HEK293T (cell line): ENCODE data around the gene SYNGR1.

Experiments used
- CTCF ChIA-PET: fragments of 350-600 bp; formaldehyde crosslinking; extraction: SDS; loops from one replicate; lab custom pipeline; 2021; ENCODE audit warnings: antibody characterized with exemption, inconsistent platforms; lab: Yijun Ruan, JAX
- POLR2A ChIA-PET: fragments of 350-600 bp; formaldehyde crosslinking; extraction: SDS; loops from one replicate; lab custom pipeline; 2020; ENCODE audit warnings: antibody characterized with exemption, inconsistent platforms; lab: Yijun Ruan, JAX
- DNase-seq: peaks from one replicate; pipeline ENCODE4 v3.0.0; 2012; ENCODE audit warnings: mixed read lengths; ENCODE audit errors: extremely low spot score
- ARNT ChIP-seq: fragments of 450-650 bp; IDR thresholded peaks from 2 replicates; pipeline ENCODE4 v1.6.1; 2017; ENCODE audit warnings: mild to moderate bottlenecking
- BHLHE40 ChIP-seq: fragments of 450-650 bp; IDR thresholded peaks from 2 replicates; pipeline ENCODE4 v1.6.1; 2016; ENCODE audit warnings: mild to moderate bottlenecking, moderate library complexity, borderline replicate concordance
- CTBP1 ChIP-seq: fragments of 450-650 bp; IDR thresholded peaks from 2 replicates; pipeline ENCODE4 v1.6.1; 2016; ENCODE audit warnings: borderline replicate concordance
- ELF4 ChIP-seq: fragments of 450-650 bp; IDR thresholded peaks from 2 replicates; pipeline ENCODE4 v1.6.1; 2017; ENCODE audit warnings: antibody characterized with exemption
- FOXA1 ChIP-seq: fragments of 450-650 bp; IDR thresholded peaks from 2 replicates; pipeline ENCODE4 v1.6.1; 2016; ENCODE audit warnings: mild to moderate bottlenecking
- FOXK2 ChIP-seq: fragments of 450-650 bp; IDR thresholded peaks from 2 replicates; pipeline ENCODE4 v1.6.1; 2016; ENCODE audit warnings: mild to moderate bottlenecking
- FOXM1 ChIP-seq: fragments of 450-650 bp; IDR thresholded peaks from 2 replicates; pipeline ENCODE4 v1.6.1; 2017; ENCODE audit warnings: mild to moderate bottlenecking, borderline replicate concordance
- HDGF ChIP-seq: fragments of 450-650 bp; IDR thresholded peaks from 2 replicates; pipeline ENCODE4 v1.6.1; 2017; ENCODE audit warnings: antibody characterized with exemption, borderline replicate concordance
- L3MBTL2 ChIP-seq: fragments of 450-650 bp; conservative IDR thresholded peaks from 2 replicates; pipeline ENCODE4 v1.6.1; 2016; ENCODE audit warnings: mild to moderate bottlenecking
- LEF1 ChIP-seq: fragments of 450-650 bp; IDR thresholded peaks from 2 replicates; pipeline ENCODE4 v1.6.1; 2017; ENCODE audit warnings: mild to moderate bottlenecking, borderline replicate concordance
- NFRKB ChIP-seq: fragments of 450-650 bp; IDR thresholded peaks from 2 replicates; pipeline ENCODE4 v1.6.1; 2016; ENCODE audit warnings: mild to moderate bottlenecking, moderate library complexity
- PKNOX1 ChIP-seq: fragments of 450-650 bp; IDR thresholded peaks from 2 replicates; pipeline ENCODE4 v1.6.1; 2016
- SP1 ChIP-seq: fragments of 450-650 bp; IDR thresholded peaks from 2 replicates; pipeline ENCODE4 v1.6.1; 2017
- SUZ12 ChIP-seq: fragments of 450-650 bp; IDR thresholded peaks from 2 replicates; pipeline ENCODE4 v1.6.1; 2016; ENCODE audit warnings: mild to moderate bottlenecking
- TARDBP ChIP-seq: fragments of 450-650 bp; IDR thresholded peaks from 2 replicates; pipeline ENCODE4 v1.6.1; 2016
- ZNF384 ChIP-seq: fragments of 450-650 bp; IDR thresholded peaks from 2 replicates; pipeline ENCODE4 v1.6.1; 2016

The SYNGR1 gene

GRCh38 chr22:39375646-39376045 lies 25.9 kb downstream of the SYNGR1 start:
- DNase-seq, result no peak
- ChIA-PET CTCF (no interaction called here), POLR2A (no interaction called here)
- TF ChIP-seq NFRKB (no peak), CTBP1 (no peak), LEF1 (no peak), FOXA1 (no peak), TARDBP (no peak), ZNF384 (no peak), BHLHE40 (no peak), L3MBTL2 (no peak), ARNT (no peak), FOXM1 (no peak), SUZ12 (no peak)

GRCh38 chr22:39379756-39380730 lies 30.3 kb downstream of the SYNGR1 start:
- POLR2A ChIA-PET, result no interaction called here
- TF ChIP-seq ELF4 (no peak), FOXK2 (no peak), SUZ12 (no peak), L3MBTL2 (no peak), ZNF384 (no peak), PKNOX1 (no peak), BHLHE40 (no peak), FOXM1 (no peak), ARNT (no peak), SP1 (no peak), LEF1 (no peak), CTBP1 (no peak), TARDBP (no peak), FOXA1 (no peak), HDGF (no peak), NFRKB (no peak)
- CTCF ChIA-PET, result no interaction called here
- no peak for DNase-seq

GRCh38 chr22:39381009-39381755 lies 31.4 kb downstream of the SYNGR1 start:
- ChIA-PET POLR2A (interaction anchor here (0.8 to 0.9 kb wide), 2 partner anchors 18 to 62 kb away, joined by 3 to 6 read pairs; partner anchors contain the start of genes RPL3 and TAB1), CTCF (no interaction called here)
- DNase-seq, result no peak
- TF ChIP-seq L3MBTL2 (no peak), PKNOX1 (no peak), CTBP1 (no peak), LEF1 (no peak), NFRKB (no peak), SUZ12 (no peak), TARDBP (no peak), HDGF (no peak), ELF4 (no peak), FOXM1 (no peak), FOXK2 (no peak), BHLHE40 (no peak), ZNF384 (no peak), ARNT (no peak), SP1 (no peak), FOXA1 (no peak)

- DNase-seq, result no peak
- POLR2A ChIA-PET, result interaction anchor here (0.7 kb wide), 1 partner anchor 18 kb away, joined by 3 read pairs; the partner anchor contains the start of gene TAB1
- CTCF ChIA-PET, result no interaction called here
- TF ChIP-seq SUZ12 (no peak), FOXA1 (no peak), TARDBP (no peak), CTBP1 (no peak)
These were observed 32.1 kb downstream of the SYNGR1 start for GRCh38 chr22:39381930-39382329.

GRCh38 chr22:39382410-39382809 lies 32.6 kb downstream of the SYNGR1 start:
- ChIA-PET POLR2A (interaction anchor here (0.7 kb wide), 1 partner anchor 17 kb away, joined by 3 read pairs; the partner anchor contains the start of gene TAB1), CTCF (no interaction called here)
- no peak for TF ChIP-seq FOXA1
- no peak for TF ChIP-seq SUZ12
- TF ChIP-seq CTBP1, result no peak
- no peak for TF ChIP-seq BHLHE40
- no peak for TF ChIP-seq NFRKB
- no peak for TF ChIP-seq LEF1
- no peak for TF ChIP-seq ARNT
- TF ChIP-seq TARDBP, result no peak
- no peak for TF ChIP-seq FOXM1
- no peak for DNase-seq

GRCh38 chr22:39383841-39384625 lies 34.2 kb downstream of the SYNGR1 start:
- no peak for TF ChIP-seq SP1
- TF ChIP-seq CTBP1, result no peak
- no peak for TF ChIP-seq PKNOX1
- TF ChIP-seq FOXK2, result no peak
- TF ChIP-seq FOXA1, result no peak
- TF ChIP-seq NFRKB, result no peak
- TF ChIP-seq LEF1, result no peak
- no peak for TF ChIP-seq ZNF384
- no peak for TF ChIP-seq BHLHE40
- no peak for TF ChIP-seq L3MBTL2
- no peak for TF ChIP-seq TARDBP
- no peak for TF ChIP-seq ARNT
- no peak for TF ChIP-seq HDGF
- no peak for TF ChIP-seq ELF4
- TF ChIP-seq SUZ12, result no peak
- TF ChIP-seq FOXM1, result no peak
- ChIA-PET POLR2A (no interaction called here), CTCF (no interaction called here)
- DNase-seq, result no peak
